ENCODE results near the gene TPRN.

- TF ChIP-seq EZH2 (IDR thresholded peaks at IDR 0.05; ENCODE audit: insufficient read depth, low read length): no peak
- TF ChIP-seq, protein P1, sequence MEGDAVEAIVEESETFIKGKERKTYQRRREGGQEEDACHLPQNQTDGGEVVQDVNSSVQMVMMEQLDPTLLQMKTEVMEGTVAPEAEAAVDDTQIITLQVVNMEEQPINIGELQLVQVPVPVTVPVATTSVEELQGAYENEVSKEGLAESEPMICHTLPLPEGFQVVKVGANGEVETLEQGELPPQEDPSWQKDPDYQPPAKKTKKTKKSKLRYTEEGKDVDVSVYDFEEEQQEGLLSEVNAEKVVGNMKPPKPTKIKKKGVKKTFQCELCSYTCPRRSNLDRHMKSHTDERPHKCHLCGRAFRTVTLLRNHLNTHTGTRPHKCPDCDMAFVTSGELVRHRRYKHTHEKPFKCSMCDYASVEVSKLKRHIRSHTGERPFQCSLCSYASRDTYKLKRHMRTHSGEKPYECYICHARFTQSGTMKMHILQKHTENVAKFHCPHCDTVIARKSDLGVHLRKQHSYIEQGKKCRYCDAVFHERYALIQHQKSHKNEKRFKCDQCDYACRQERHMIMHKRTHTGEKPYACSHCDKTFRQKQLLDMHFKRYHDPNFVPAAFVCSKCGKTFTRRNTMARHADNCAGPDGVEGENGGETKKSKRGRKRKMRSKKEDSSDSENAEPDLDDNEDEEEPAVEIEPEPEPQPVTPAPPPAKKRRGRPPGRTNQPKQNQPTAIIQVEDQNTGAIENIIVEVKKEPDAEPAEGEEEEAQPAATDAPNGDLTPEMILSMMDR (IDR thresholded peaks at IDR 0.05; ENCODE audit: insufficient read depth, low read depth, low read length): no peak
These were observed 54.6 kb downstream of the TPRN start for GRCh38 chr9:137145731-137146526.
